ENCODE results near the gene PRPF6.

PRPF6 gene

DNA sequence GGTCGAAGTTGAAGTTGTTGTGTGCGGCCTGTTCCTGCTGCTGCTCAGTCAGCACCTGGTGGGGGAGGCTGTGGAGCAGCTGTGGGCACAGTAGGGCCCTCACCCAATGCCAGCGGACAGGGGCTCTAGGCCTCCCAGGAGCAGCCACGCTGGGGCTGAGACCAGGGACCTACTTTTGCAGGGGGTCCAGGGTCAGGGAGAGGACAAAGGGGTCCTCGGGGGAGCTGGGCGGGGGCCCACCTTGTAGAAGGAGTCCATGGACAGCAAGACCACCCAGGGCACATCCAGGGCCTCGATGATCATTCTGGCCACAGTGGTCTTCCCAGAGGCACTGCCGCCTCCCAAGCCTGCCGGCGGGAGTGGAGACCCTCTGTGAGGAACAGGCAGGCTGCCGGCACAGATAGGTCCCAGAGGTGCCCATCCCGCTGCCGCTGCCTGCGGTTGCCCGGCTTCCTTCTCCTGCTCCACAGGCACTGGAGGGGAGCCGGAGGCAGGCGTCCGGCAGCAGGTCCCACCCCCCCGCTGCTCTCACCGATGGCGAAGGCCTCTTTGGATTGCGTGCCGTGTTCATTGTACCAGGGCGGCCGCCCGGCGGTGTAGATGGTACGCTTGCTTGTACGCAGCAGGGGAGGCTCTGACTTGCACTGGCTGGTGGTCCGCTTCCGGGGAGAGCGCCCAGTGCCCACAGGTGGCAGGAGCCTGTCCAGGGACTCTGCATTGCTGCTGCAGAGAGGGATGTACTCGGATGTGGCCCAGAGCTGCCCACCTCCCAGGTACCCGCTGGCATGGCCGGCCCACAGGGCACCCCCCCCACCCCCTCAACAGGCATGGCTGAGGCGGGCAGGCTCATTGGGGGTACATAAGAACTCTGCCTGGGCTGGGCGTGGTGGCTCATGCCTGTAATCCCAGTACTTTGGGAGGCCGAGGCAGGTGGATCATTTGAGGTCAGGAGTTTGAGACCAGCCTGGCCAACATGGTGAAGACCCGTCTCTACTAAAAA lies 34.7 kb upstream of the PRPF6 start:
- no peak for DNase-seq (ENCODE audit: low spot score)

DNA sequence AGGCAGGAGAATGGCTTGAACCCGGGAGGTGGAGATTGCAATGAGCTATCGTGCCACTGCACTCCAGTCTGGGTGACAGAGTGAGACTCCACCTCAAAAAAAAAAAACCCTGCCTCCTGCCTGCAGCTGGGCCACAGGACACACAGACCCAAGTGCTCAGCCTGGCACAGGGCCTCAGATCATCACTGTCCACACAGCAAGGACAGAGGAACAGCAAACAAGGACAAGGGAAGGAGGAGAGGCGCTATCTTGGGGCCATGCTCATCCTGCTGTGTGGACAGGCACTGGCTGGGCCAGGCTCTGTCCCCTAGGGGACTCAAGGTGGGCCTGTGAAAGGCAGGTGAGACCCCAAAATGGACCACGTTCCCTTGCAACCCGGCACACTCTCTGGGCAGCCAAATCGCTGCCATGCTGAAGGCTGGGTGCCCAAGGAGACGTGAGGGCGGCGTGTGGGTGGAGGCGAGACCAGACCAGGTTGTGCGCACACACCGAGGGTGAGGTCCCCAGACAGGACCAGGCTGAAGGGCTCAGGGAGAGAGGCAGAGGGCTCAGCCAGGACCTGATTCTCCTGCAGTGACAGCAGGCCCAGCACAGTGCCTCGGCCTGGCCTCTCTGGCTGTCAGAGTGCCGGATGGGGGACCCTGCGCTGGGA lies 33.8 kb upstream of the PRPF6 start:
- no peak for DNase-seq (ENCODE audit: low spot score)

DNA sequence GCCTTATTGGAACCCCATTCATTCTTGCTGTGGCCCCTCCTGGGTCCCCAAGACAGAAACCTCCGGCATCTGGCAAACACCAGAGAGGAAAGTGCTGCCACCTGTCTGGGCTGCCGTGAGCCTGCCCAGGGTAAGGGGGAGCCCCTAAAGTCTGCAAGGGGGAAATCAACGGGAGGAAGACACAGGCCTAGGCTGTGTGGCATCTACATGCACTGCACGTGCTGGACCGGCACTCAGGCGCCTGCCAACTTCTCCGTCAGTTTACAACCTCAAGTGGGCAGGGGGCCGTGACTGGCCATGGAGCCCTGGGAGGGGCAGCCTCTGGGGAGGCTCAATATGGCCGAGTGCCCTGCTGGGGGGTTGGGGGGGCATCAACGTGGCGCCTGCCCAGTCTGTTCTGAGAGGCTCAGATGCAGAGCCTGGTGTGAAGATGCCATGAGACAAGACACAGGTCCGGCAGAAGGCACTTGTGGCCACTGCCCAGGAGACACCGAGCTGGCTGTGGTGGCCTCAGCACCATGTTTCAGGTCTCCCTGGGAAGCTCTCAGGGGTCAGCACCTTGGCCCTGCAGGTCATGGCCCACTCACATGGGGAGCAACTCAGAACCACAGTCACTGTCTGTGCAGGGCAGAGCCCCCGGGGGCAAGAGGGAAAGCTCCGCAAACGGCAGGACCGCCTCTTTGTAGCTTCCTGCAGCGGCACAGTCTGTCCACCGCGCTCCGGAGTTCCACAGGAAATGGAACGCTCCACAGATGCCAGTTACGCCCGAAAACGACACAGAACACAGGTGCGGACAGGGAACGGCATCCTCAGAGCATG lies 33.1 kb upstream of the PRPF6 start:
- DNase-seq (ENCODE audit: low spot score): no peak

DNA sequence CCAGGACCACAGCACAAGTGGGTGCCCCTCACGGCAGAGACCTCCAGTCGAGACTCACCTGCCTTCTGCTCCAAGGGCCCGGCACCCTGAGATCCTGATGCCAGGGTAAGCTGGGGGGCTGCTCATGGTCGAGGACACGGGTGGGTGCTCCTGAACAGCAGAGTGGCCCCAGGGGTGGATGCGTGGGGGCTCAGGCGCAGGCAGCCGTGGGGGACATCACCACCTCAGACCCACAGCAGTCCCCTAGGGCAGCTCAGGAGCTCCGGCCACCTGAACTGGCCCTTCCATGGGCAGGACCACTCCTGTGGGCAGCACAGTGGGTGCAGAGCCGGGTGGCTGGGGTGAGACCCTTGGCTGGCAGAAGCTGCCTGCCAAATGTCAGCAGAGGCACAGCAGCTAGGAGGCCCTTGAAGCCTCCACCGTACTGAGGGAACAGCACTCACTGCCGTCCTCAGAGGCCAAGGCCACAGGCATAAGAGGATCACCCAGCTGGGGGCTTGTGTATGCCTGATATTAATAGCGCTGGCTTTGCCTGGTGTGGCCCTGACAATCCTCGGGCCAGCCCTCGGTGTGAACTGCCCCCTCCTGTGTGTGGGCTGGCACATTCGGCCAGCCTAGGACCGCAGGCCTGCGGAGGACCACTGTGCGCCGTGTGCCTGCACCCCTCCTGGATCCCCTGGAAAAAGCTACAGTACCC lies 30.1 kb upstream of the PRPF6 start:
- no peak for DNase-seq (ENCODE audit: low spot score)

DNA sequence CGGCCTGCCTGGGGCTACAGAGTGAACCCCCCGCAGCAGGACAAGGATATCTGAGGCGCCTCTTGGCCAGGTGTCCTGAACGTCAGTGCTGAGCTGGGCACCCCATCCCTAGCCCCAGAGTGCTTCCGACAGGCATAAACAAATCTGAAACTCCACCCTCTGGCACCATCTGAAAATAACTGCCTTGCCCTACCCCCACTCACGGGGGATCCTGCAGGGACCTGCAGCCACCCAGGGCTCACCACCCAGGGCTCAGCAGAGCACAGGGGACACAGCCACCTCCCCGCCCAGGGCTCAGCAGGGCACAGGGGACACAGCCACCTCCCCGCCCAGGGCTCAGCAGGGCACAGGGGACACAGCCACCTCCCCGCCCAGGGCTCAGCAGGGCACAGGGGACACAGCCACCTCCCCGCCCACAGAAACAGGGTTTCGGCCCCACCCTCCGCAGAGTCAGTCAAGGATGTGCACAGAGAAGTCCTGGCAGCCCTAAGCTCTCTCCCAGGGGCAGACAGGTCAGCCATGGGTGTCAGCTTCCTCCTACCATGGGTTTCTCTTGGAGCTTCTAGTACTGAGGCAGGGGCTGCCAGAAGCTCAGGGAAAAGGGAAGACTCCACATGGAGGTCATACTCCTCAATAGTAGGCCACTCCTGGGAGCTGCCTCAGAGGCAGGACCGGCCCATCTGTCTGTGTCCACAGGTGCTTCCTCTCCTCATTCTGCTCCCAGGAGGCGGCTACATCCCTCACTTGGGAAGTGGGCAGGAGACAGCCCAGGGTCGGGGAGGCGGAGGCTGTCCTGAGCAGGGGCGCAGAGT lies 29.3 kb upstream of the PRPF6 start:
- DNase-seq (ENCODE audit: low spot score): no peak

DNA sequence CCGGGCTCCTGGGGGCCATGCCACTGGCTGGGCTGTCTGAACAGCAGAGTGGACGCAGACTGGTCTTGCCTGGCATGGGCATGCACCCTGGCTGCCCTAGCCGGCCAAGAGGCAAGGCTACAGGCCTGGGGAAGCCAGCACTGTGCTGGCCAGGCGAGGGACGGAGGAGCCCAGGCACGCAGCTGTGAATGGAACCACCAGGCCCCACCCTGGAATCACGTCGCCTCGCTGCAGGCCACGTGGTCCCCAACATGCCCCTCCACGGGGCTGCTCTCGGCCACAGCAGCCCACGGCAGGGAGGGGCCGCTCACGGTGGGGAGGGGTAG lies 28.8 kb upstream of the PRPF6 start:
- DNase-seq (ENCODE audit: low spot score): no peak

DNA sequence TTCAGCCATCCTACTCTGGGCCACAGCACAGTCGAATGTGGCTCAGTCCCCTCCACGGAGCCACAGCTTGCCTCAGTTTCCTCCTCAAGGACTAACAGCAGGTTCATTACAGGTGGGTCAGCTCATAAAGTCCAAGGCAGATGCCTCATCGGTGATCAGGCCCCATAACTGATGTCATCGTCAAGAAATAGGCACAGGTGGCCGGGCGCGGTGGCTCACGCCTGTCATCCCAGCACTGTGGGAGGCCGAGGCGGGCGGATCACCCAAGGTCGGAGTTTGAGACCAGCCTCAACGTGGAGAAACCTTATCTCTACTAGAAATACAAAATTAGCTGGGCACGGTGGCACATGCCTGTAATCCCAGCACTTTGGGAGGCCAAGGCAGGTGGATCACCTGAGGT lies 28.2 kb upstream of the PRPF6 start:
- DNase-seq (ENCODE audit: low spot score): no peak

DNA sequence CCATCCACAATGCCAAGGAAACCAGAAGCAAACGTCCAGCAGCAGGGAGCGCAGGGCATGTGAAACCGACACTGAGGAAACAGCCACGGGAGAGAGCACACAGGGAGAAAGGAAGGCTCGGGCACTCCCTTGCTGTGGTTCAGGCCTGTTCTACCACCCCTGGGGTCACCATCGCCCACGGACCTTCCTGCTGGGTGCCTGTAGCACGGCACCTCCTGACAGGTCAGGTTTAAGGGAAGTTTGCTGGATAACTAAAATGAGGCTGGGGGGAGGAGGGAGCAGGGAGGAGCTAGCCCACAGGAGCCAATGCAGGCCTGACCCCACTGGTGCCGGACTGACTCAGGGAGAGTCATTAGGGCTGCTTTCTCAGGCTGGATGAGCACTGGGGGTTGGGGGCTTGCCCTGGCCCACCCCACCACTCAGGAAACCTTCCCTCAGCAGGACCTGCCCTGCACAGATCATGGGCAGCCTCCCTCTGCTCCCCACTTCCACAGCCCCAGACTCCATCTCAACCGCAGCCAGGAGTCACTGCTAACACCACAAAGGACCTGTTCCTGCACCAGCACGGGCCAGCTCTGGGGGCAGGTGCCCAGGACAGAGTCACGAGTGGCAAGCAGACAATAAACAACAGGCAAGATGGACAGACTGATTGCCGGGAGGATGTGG lies 27.0 kb upstream of the PRPF6 start:
- no peak for DNase-seq (ENCODE audit: low spot score)

DNA sequence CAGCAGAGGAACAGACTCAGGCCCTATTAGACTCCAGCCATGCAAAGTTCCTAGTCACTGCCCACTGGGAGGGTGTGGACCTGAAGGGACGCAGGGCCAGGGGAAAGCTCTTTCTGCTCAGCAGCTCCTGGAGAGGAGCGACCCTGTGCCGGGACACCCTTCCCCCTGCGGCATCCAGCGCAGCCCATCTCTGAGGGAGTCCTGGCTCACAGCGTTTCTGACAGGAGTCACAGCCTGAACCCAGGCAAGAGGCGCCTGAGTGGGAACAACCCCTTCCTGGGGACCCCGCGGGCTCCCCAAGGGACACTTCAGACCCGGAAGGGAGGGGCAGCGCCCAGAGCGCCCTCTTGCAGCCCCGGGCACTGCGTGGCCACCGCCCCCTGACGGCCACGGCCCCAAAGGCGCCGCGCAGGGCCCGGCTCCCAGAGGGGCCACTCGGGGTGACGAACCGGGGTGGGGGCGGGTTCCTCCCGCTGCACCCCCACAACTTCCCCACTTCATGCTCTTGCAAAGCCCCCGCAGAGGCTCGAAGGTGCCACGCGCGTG lies 25.6 kb upstream of the PRPF6 start:
- peak; percentile 65 for DNase-seq (ENCODE audit: low spot score)

DNA sequence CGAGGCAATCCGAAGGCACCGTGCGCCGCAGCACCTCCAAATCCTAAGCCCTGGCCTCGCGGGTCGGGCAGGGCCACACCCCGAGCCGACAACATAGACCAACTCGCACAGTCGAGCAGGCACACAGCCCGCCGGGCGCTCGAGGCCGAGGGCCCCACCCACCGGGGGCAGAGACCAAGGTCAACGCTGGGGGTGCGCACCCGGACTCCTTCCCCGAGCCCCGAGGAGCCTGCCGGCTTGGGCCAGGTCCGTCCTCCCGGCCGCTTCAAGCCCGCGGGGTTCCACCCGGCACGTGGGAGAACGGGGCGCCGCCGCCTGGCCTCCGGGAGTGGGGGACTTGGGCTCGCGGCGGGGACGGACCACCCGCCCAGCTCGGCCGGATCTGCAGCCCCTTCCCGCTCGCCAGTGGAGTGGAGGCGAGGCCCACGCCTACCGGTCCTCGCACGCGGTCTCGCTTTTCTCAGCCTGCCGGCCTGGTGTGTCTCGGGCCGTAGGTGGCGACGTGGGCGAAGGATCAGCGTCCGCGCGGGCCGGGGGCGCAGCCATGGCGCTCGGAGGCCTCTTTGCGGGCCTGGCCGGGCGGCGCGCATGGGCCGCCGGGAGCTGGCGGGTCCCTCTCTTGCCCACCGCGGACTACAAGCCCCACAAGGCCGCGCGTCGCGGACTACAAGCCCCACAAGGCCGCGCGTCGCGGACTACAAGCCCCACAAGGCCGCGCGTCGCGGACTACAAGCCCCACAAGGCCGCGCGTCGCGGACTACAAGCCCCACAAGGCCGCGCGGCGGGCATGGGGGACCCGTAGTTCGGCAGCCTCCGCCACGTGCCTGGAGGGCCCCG lies 24.9 kb upstream of the PRPF6 start, which contains the start of gene UCKL1:
Gene UCKL1, minus strand, starts transcription at position 590 of the 837 bp plus-strand sequence. Its CDS starts 44 bp downstream, at position 546.
- peak; percentile 88 for DNase-seq (ENCODE audit: low spot score)

DNA sequence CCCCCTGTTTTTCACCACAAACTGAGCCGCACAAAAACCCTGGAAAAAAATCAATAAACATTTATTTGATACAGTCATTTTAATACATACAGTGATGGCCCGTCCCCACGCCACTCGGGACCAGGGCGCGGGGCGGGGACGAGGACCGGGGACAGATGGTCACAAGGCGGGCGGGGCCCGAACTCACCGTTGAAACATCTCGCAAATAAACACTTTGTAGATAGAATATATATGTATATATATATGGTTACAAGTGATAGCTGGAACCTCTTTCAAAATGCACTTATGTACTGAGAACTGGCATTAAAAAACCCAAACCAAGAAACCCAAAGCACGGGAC lies 24.3 kb upstream of the PRPF6 start:
- no peak for DNase-seq (ENCODE audit: low spot score)

DNA sequence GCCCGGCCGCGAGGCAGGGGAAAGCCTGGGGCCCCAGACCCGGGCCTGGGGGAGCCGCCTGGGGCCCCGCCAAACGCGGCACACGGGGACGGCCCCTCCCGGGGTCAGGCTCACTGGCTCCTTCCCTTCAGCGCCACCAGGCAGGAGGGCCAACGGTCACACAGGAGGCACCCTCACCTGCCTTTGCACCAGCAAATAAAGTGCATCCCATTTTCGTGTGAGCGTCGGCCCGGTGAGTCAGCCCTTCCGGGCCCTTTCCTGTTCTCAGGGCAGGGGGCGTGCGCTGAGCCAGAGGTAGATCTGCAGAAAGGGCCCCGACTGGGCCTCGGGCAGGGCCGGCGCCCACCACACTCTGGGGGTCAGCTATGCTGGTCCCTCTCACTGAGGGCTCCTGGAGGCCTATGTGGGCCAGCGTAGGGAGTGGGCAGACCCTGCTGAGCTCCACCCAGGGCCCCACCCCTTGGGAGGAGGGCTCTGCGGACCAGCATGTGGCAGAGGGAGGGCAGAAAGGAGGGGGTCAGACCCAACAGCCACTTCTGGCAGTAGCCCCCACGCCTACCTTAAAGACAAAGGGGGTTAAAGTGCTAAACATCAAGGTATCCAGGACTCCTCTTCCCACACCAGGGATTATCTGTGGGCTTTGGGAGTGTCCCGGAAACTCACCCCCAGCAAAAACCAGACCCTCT lies 23.8 kb upstream of the PRPF6 start:
- peak; percentile 74 for DNase-seq (ENCODE audit: low spot score)

DNA sequence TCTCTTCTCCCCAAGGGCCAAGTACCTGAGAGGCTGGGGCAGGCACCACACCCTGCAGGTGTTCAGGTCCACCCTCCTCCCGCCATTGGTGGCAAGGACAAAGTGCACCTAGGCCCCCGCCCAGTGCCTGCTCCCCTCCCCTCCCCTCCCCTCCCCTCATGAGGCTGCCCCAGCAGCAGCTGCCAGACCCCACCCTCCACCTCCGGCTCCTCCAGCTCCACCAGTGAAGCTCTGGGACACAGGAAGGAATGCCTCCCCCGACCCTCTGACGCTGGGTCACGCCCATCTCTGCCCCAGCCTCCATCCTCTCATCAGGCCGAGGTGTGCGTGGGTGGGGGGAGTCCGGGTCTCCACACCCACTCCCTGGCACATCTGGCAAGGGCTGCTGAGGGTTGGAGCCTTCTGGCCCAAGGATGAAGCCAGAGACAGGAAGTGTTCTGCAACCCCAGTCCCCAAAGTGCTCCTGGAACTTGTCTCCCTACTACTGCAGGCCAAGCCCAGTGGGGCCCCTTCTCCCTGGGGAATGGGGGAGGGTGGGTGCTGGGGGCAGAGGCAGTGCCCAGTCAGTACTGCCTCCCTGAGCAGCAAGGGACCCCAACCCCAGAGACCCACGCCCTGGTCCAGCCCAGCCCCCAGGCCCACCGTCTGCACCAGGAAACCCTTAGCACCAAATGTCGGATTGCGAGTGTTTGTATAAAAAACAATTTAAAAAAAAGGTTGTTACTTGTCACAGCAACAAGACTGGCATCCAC lies 23.1 kb upstream of the PRPF6 start:
- DNase-seq (ENCODE audit: low spot score): no peak

DNA sequence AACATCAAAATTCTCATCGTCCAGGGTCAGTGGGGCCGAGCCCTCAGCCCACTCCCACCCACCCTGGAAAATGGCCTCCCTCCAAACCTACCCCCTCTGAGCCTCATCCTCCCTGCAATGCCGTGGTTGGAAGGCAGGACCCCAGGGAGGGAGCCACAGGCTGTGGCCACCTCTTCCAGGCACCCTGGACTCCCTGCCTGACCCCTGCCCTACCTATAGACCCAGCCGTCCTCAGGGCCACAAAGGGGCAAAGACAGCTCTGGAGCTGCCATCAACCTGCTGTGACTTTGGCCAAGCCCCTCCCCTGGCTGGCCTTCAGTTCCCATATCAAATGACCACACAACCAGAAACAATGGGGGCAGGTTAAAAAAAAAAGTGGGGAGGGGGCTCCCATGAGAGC lies 22.5 kb upstream of the PRPF6 start:
- DNase-seq (ENCODE audit: low spot score): no peak

DNA sequence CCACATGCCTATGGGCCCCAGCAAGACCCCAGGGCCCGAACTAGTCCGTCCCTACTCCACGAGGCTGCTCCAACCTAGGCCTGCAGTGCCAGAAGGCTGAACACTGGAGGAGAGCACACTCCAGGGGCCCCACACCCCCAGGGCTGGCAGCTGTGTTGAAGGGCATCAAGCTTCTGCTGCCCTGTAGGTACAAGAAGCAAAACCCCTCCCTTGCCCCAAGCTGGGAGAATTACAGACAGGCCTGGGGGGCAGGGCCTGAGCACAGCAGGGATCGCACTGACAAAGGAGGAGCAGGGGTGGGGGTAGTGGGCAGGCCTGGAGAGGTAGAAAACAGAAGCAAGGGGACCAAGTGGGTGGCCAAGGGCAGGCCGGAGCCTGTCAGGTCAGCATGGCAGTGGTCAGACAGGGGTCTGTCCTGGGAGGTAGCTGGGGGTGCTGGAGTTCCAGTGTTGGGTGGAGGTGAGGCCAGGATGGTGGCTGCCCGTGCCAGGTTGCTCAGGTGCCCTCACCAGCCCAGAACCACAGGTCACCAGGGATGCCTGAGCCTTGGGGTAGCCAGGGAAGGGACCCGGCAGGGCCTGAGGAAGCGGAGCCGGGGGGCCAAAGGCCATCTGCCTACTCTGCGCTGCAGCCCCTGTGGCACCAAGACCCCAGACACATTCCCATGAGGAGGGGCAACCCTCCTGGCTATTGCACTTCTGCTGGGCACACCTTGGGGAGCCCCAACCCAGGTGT lies 21.8 kb upstream of the PRPF6 start:
- DNase-seq (ENCODE audit: low spot score): no peak

DNA sequence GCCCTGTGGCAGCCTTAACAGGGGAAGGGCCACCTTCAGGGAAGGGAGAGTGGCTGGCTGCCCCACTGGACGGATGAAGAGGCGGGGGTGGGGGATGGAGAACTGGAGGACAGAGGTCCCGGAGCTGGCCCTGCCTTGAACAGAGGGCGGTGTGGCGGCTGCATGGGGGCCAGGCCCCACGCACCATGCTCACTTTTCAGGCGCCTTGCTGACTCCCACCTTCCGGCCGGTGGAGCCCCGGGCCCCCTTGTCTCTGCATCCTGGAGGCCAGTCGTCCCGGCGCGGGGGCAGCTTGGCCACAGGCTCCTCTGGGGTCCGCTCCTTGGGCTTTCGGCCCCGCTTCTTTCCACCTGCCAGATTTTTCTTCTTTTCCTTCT lies 21.2 kb upstream of the PRPF6 start:
- DNase-seq (ENCODE audit: low spot score): no peak
